Measurements from ENCODE around the gene RAB33A.

The RAB33A gene

GRCh38 chrX:130163398-130163797, 8.4 kb upstream of the RAB33A start:
- Mint-ChIP-seq H3K4me1 (ENCODE audit: low read depth) (peaks cover 47% of the 10 kb centered on the region), H3K27me3 (peaks cover 9% of the 10 kb centered on the region), H3K27ac (peak overlapping the region; percentile 66), H3K9me3 (no peaks in the 10 kb centered on the region), H3K36me3 (ENCODE audit: low read depth) (peaks cover 24% of the 10 kb centered on the region), H3K4me3 (peak overlapping the region; percentile 54)
- DNase-seq, result no peak

GRCh38 chrX:130165181-130165702, 6.5 kb upstream of the RAB33A start:
- Mint-ChIP-seq H3K27me3 (peaks cover 12% of the 10 kb centered on the region), H3K4me3 (peak overlapping the region; percentile 81), H3K9me3 (no peaks in the 10 kb centered on the region), H3K27ac (peak overlapping the region; percentile 93), H3K36me3 (ENCODE audit: low read depth) (peaks cover 24% of the 10 kb centered on the region), H3K4me1 (ENCODE audit: low read depth) (peaks cover 33% of the 10 kb centered on the region)
- DNase-seq, result no peak

GRCh38 chrX:130165703-130166502, 5.9 kb upstream of the RAB33A start, which contains the start of gene AIFM1:
TSS of gene AIFM1 (minus strand) at chrX:130165841. CDS start at chrX:130165656, 185 bp downstream.
- H3K27me3 Mint-ChIP-seq, result peaks cover 12% of the 10 kb centered on the region
- no peaks in the 10 kb centered on the region for H3K9me3 Mint-ChIP-seq
- peaks cover 24% of the 10 kb centered on the region for H3K36me3 Mint-ChIP-seq (ENCODE audit: low read depth)
- H3K4me1 Mint-ChIP-seq (ENCODE audit: low read depth), result peaks cover 36% of the 10 kb centered on the region
- DNase-seq, result peak; percentile 87
- H3K27ac Mint-ChIP-seq, result peak within 1 kb of the TSS; percentile 93
- peak within 1 kb of the TSS; percentile 81 for H3K4me3 Mint-ChIP-seq

GRCh38 chrX:130166503-130166777, 5.3 kb upstream of the RAB33A start:
- Mint-ChIP-seq H3K9me3 (no peaks in the 10 kb centered on the region), H3K4me3 (peak overlapping the region; percentile 81), H3K36me3 (ENCODE audit: low read depth) (peaks cover 24% of the 10 kb centered on the region), H3K27me3 (peaks cover 12% of the 10 kb centered on the region), H3K4me1 (ENCODE audit: low read depth) (peaks cover 38% of the 10 kb centered on the region), H3K27ac (peak overlapping the region; percentile 93)
- no peak for DNase-seq

DNA sequence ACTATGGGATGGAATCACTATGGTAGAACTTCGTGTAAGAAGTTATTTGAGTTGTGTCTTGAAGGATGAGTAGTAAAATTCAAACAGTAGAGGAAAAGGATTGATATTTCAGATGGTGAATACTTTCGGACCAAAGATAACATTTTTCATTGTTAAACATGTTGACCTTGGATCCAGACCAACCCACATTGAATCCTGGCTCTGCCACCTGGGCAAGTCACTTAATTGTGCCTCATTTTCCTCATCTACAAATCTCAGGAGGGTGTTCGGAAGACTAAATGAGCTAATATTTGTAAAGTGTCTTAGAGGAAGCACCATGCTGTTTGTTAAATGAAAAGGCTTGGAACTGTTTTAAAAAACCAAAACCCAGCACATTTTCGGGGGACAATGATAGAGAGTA, 4.7 kb upstream of the RAB33A start:
- H3K4me3 Mint-ChIP-seq, result peak overlapping the region; percentile 81
- H3K27me3 Mint-ChIP-seq, result peaks cover 10% of the 10 kb centered on the region
- no peak for DNase-seq
- peaks cover 21% of the 10 kb centered on the region for H3K36me3 Mint-ChIP-seq (ENCODE audit: low read depth)
- H3K27ac Mint-ChIP-seq, result peak overlapping the region; percentile 93
- H3K9me3 Mint-ChIP-seq, result no peaks in the 10 kb centered on the region
- H3K4me1 Mint-ChIP-seq (ENCODE audit: low read depth), result peaks cover 35% of the 10 kb centered on the region

DNA sequence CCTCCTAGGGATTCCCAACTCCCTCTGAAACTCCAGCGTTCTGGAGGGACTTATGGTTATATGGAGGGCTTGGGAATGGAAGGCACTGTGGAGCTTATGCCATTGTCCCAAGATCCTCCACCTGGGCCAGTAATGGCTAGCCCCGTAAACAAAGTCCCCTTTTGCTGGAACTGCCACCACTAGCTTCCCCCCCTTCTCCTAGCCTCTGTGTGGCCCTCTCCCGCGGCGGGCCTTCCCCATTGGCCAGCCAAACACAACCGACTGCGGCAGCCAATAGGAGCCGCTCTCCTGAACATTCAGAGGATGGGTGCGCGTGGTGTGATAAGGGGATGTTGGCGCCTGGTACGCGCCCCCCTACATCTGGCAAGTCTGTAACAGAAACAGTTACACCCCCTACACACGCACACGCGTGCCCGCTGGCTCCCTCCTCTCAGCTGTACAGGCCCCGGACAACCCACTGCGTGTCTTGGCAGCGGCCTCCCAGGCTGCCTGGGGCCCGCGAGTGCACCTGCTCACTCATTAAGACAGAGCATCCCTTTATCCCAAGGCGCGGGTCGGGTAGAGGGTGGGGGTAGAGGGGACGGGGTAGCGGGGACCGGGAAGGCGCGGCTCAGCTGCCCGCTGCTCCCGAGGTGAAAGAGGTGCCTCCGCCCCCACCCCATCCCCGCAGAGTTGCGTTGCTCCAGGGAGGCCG, 863 bp upstream of the RAB33A start:
- DNase-seq, result peak; percentile 75
- Mint-ChIP-seq H3K27me3 (peaks cover 4% of the 10 kb centered on the region), H3K9me3 (no peaks in the 10 kb centered on the region)

DNA sequence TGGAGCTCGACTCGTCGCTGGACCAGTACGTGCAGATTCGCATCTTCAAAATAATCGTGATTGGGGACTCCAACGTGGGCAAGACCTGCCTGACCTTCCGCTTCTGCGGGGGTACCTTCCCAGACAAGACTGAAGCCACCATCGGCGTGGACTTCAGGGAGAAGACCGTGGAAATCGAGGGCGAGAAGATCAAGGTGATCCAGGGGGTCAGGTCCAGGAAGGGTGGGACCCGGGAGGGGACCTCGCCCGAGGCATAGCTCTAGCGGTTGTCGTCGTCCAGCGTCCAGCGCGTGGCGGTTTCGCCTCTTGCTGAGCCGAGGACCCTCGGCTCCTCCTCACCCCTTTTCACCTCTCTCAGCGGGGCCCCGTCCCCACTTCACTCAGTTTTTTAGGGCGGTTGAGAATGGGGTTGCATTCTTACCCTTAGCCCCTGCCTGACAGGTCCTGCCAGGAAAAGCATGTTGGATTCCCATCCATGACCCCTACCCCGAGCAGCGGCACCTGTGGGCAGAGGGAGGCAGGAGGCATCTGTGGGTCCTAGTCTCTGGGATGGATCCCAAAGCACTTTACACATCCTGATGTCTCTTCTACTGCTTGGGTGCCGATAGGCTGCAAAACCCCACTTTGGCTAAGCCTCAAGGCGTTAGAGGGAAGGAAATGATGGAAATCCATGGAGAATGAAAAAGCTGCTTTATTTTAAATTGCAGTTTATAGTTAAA, 524 bp downstream of the RAB33A start:
- Mint-ChIP-seq H3K4me3 (peak overlapping the region; percentile 89), H3K36me3 (ENCODE audit: low read depth) (peaks cover 5% of the 10 kb centered on the region), H3K27ac (peak overlapping the region; percentile 74), H3K9me3 (no peaks in the 10 kb centered on the region), H3K4me1 (ENCODE audit: low read depth) (peaks cover 44% of the 10 kb centered on the region), H3K27me3 (peaks cover 4% of the 10 kb centered on the region)
- DNase-seq, result no peak

More for the DNA sequence above, 863 bp upstream of the RAB33A start:
- Mint-ChIP-seq H3K27ac (peak overlapping the region; percentile 86), H3K4me1 (ENCODE audit: low read depth) (peaks cover 37% of the 10 kb centered on the region), H3K36me3 (ENCODE audit: low read depth) (peaks cover 5% of the 10 kb centered on the region), H3K4me3 (peak overlapping the region; percentile 89)

DNA sequence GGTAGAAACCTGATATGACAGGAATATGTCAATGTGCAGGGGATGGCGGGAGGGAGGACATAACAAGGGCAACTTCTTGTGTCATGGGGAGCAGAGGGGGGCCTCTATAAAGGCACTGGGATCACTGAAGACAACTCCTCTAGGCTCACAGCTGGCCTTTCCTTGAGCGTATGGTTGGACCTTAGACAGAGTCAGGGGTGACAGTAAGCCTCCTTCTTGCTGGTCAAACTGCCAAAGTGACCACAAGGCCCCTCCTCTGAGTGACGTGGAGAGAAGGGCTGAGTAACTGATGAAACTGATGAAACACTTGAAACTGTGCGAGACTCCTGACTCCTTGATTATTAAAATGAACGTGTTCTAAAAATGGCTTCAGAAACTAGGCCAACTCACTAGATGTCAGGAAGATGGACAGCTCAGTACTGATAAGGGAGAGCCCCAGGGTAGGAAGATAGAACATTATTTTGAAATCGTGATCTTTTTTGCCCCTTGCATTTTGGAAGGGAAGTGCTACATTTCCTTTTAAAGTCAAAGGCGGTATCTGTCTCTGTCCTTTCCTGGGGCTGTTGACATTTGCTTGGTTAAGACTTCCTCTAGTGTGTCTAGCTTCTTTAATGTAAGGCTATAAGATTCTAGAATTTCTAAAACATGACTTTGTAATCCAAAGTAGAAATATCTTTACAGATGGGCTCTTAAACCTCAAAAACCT, 1.6 kb downstream of the RAB33A start:
- peak overlapping the region; percentile 74 for H3K27ac Mint-ChIP-seq
- no peaks in the 10 kb centered on the region for H3K9me3 Mint-ChIP-seq
- DNase-seq, result peak; percentile 52
- H3K4me3 Mint-ChIP-seq, result peak overlapping the region; percentile 89
- H3K4me1 Mint-ChIP-seq (ENCODE audit: low read depth), result peaks cover 51% of the 10 kb centered on the region
- H3K27me3 Mint-ChIP-seq, result peaks cover 3% of the 10 kb centered on the region
- peaks cover 12% of the 10 kb centered on the region for H3K36me3 Mint-ChIP-seq (ENCODE audit: low read depth)

GRCh38 chrX:130174045-130174704, 2.4 kb downstream of the RAB33A start:
- DNase-seq, result peak; percentile 31
- Mint-ChIP-seq H3K9me3 (no peaks in the 10 kb centered on the region), H3K36me3 (ENCODE audit: low read depth) (peaks cover 12% of the 10 kb centered on the region), H3K27ac (peak overlapping the region; percentile 74), H3K4me1 (ENCODE audit: low read depth) (peaks cover 53% of the 10 kb centered on the region), H3K27me3 (no peaks in the 10 kb centered on the region), H3K4me3 (peak overlapping the region; percentile 89)

- peaks cover 61% of the 10 kb centered on the region for H3K4me1 Mint-ChIP-seq (ENCODE audit: low read depth)
- DNase-seq, result no peak
- peak overlapping the region; percentile 11 for H3K4me3 Mint-ChIP-seq
- no peaks in the 10 kb centered on the region for H3K9me3 Mint-ChIP-seq
- peak overlapping the region; percentile 75 for H3K27ac Mint-ChIP-seq
- peaks cover 13% of the 10 kb centered on the region for H3K36me3 Mint-ChIP-seq (ENCODE audit: low read depth)
- no peaks in the 10 kb centered on the region for H3K27me3 Mint-ChIP-seq
These were observed 3.2 kb downstream of the RAB33A start for GRCh38 chrX:130174937-130175336.

GRCh38 chrX:130176354-130176776, 4.6 kb downstream of the RAB33A start:
- Mint-ChIP-seq H3K36me3 (ENCODE audit: low read depth) (peaks cover 13% of the 10 kb centered on the region), H3K9me3 (no peaks in the 10 kb centered on the region), H3K4me1 (ENCODE audit: low read depth) (peaks cover 54% of the 10 kb centered on the region), H3K27me3 (peaks cover 3% of the 10 kb centered on the region), H3K27ac (peak overlapping the region; percentile 35), H3K4me3 (peak overlapping the region; percentile 6)
- no peak for DNase-seq

GRCh38 chrX:130176942-130177341, 5.2 kb downstream of the RAB33A start:
- Mint-ChIP-seq H3K4me1 (ENCODE audit: low read depth) (peaks cover 54% of the 10 kb centered on the region), H3K27me3 (peaks cover 3% of the 10 kb centered on the region), H3K36me3 (ENCODE audit: low read depth) (peaks cover 13% of the 10 kb centered on the region), H3K4me3 (no peak overlapping the region), H3K9me3 (no peaks in the 10 kb centered on the region), H3K27ac (no peak overlapping the region)
- DNase-seq, result no peak

GRCh38 chrX:130179170-130179569, 7.4 kb downstream of the RAB33A start:
- H3K27ac Mint-ChIP-seq, result no peak overlapping the region
- no peak for DNase-seq
- H3K9me3 Mint-ChIP-seq, result no peaks in the 10 kb centered on the region
- H3K27me3 Mint-ChIP-seq, result peaks cover 3% of the 10 kb centered on the region
- H3K4me3 Mint-ChIP-seq, result no peak overlapping the region
- peaks cover 10% of the 10 kb centered on the region for H3K36me3 Mint-ChIP-seq (ENCODE audit: low read depth)
- peaks cover 54% of the 10 kb centered on the region for H3K4me1 Mint-ChIP-seq (ENCODE audit: low read depth)

Data from activated T-cell treated with anti-CD3 and anti-CD28 coated beads, Interleukin-2, amount 50 U/mL, for 24 hours (primary cell).